Neural progenitor cell (in vitro differentiated cells): ENCODE measurements around the gene RPS19. TPM values are rescaled to one million over a fixed set of nuclear protein-coding genes. Genes with fewer than 3 reads are reported as not detected.

Experiments
- DNase-seq: peaks from one replicate; pipeline ENCODE4 v3.0.0-alpha.2; 2016; ENCODE audit warnings: low spot score
- H2AFZ ChIP-seq: fragments of 200-600 bp; sonication (generic); replicated peaks from 2 replicates; pipeline ENCODE4 v1.6.1; 2016; ENCODE audit warnings: antibody characterized with exemption
- H3F3A ChIP-seq: fragments of 200-600 bp; sonication (generic); 2 replicates; pipeline ENCODE4 v1.6.1; 2016; ENCODE audit warnings: antibody characterized with exemption, low read depth
- H3K27ac ChIP-seq: fragments of 200-600 bp; sonication (generic); 2 replicates; pipeline ENCODE4 v1.5.1; 2016; ENCODE audit warnings: mild to moderate bottlenecking
- H3K27me3 ChIP-seq: fragments of 200-600 bp; sonication (generic); 2 replicates; pipeline ENCODE4 v1.6.1; 2016; ENCODE audit warnings: mild to moderate bottlenecking, moderate library complexity
- H3K36me3 ChIP-seq: fragments of 200-600 bp; sonication (generic); 2 replicates; pipeline ENCODE4 v1.5.1; 2016
- H3K4me1 ChIP-seq: fragments of 200-600 bp; sonication (generic); 2 replicates; pipeline ENCODE4 v1.6.1; 2016; ENCODE audit warnings: mixed run types
- H3K4me2 ChIP-seq: fragments of 200-600 bp; sonication (generic); 2 replicates; pipeline ENCODE4 v1.6.1; 2016
- H3K4me3 ChIP-seq: fragments of 200-600 bp; sonication (generic); 2 replicates; pipeline ENCODE4 v1.5.1; 2016
- H3K79me2 ChIP-seq: fragments of 200-600 bp; sonication (generic); 2 replicates; pipeline ENCODE4 v1.6.1; 2016; ENCODE audit warnings: low read depth
- H3K9ac ChIP-seq: fragments of 200-600 bp; sonication (generic); 2 replicates; pipeline ENCODE4 v1.6.1; 2016
- H3K9me3 ChIP-seq: fragments of 200-600 bp; sonication (generic); 2 replicates; pipeline ENCODE4 v1.5.1; 2016; ENCODE audit warnings: low read depth
- H4K20me1 ChIP-seq: fragments of 200-600 bp; sonication (generic); 2 replicates; pipeline ENCODE4 v1.6.1; 2016; ENCODE audit warnings: low read depth
- H3K27ac Mint-ChIP-seq: 3 replicates; pipeline ENCODE4 v1.8.0; 2021; ENCODE audit warnings: mixed read lengths
- H3K27me3 Mint-ChIP-seq: 2 replicates; pipeline ENCODE4 v1.8.0; 2022; ENCODE audit warnings: low read depth, mild to moderate bottlenecking, inconsistent platforms, moderate library complexity, mixed read lengths; ENCODE audit not compliant: insufficient read depth
- H3K36me3 Mint-ChIP-seq: 3 replicates; pipeline ENCODE4 v1.8.0; 2021; ENCODE audit warnings: mixed read lengths
- H3K4me1 Mint-ChIP-seq: 3 replicates; pipeline ENCODE4 v1.8.0; 2021; ENCODE audit warnings: mixed read lengths
- H3K4me3 Mint-ChIP-seq: 3 replicates; pipeline ENCODE4 v1.8.0; 2021; ENCODE audit warnings: mild to moderate bottlenecking, moderate library complexity, mixed read lengths
- H3K9me3 Mint-ChIP-seq: 3 replicates; pipeline ENCODE4 v1.8.0; 2020; ENCODE audit warnings: mixed read lengths
- EZH2 ChIP-seq: fragments of 200-600 bp; sonication (generic); IDR thresholded peaks from 2 replicates; pipeline ENCODE4 v1.6.1; 2017; ENCODE audit warnings: antibody characterized with exemption, mild to moderate bottlenecking, moderate library complexity
- EZH2phosphoT487 ChIP-seq: fragments of 200-600 bp; sonication (generic); IDR thresholded peaks from 2 replicates; pipeline ENCODE4 v1.6.1; 2017; ENCODE audit warnings: antibody characterized with exemption
- total RNA-seq: library from RNA; depleted of rRNA; stranded (reverse); fragments of >200 nt; gene quantifications from 2 replicates; pipeline ENCODE4 v1.2.3, GENCODE V29; 2015; ENCODE audit warnings: low replicate concordance
- TF ChIP-seq, protein P1 (sequence below): fragments of 200-600 bp; sonication (generic); IDR thresholded peaks from 2 replicates; pipeline ENCODE4 v1.5.1; 2017; ENCODE audit warnings: antibody characterized with exemption, mild to moderate bottlenecking

Gene RPS19
- total RNA-seq, 1 donor from 2014 or later = 1,422 TPM

- no peaks in the 10 kb centered on the region for H3K9me3 ChIP-seq
- H3K4me3 ChIP-seq = no peak overlapping the region
- no peaks in the 10 kb centered on the region for H4K20me1 ChIP-seq
- no peak overlapping the region for H2AFZ ChIP-seq
- Mint-ChIP-seq H3K27me3 (peaks cover 22% of the 10 kb centered on the region), H3K9me3 (no peaks in the 10 kb centered on the region), H3K36me3 (no peaks in the 10 kb centered on the region), H3K27ac (no peak overlapping the region), H3K4me1 (no peaks in the 10 kb centered on the region), H3K4me3 (no peak overlapping the region)
- H3K79me2 ChIP-seq = no peaks in the 10 kb centered on the region
- no peaks in the 10 kb centered on the region for H3F3A ChIP-seq
- DNase-seq = no peak
- H3K4me2 ChIP-seq = no peak overlapping the region
- no peaks in the 10 kb centered on the region for H3K4me1 ChIP-seq
- TF ChIP-seq, protein P1, sequence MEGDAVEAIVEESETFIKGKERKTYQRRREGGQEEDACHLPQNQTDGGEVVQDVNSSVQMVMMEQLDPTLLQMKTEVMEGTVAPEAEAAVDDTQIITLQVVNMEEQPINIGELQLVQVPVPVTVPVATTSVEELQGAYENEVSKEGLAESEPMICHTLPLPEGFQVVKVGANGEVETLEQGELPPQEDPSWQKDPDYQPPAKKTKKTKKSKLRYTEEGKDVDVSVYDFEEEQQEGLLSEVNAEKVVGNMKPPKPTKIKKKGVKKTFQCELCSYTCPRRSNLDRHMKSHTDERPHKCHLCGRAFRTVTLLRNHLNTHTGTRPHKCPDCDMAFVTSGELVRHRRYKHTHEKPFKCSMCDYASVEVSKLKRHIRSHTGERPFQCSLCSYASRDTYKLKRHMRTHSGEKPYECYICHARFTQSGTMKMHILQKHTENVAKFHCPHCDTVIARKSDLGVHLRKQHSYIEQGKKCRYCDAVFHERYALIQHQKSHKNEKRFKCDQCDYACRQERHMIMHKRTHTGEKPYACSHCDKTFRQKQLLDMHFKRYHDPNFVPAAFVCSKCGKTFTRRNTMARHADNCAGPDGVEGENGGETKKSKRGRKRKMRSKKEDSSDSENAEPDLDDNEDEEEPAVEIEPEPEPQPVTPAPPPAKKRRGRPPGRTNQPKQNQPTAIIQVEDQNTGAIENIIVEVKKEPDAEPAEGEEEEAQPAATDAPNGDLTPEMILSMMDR = no peak
- TF ChIP-seq EZH2phosphoT487 (no peak), EZH2 (no peak)
- H3K27me3 ChIP-seq = peaks cover 58% of the 10 kb centered on the region
- no peak overlapping the region for H3K27ac ChIP-seq
- no peaks in the 10 kb centered on the region for H3K36me3 ChIP-seq
- H3K9ac ChIP-seq = no peak overlapping the region
Measured at GRCh38 chr19:41850381-41850780, 9.7 kb upstream of the RPS19 start.

- Histone ChIP-seq H3K9ac (no peak overlapping the region), H4K20me1 (no peaks in the 10 kb centered on the region), H3K27me3 (peaks cover 66% of the 10 kb centered on the region), H3K36me3 (no peaks in the 10 kb centered on the region), H3K27ac (no peak overlapping the region), H2AFZ (no peak overlapping the region), H3K4me2 (no peak overlapping the region), H3K79me2 (no peaks in the 10 kb centered on the region), H3K4me3 (no peak overlapping the region), H3F3A (no peaks in the 10 kb centered on the region), H3K4me1 (no peaks in the 10 kb centered on the region), H3K9me3 (no peaks in the 10 kb centered on the region)
- no peak for DNase-seq
- Mint-ChIP-seq H3K4me1 (no peaks in the 10 kb centered on the region), H3K27ac (no peak overlapping the region), H3K27me3 (peaks cover 22% of the 10 kb centered on the region), H3K9me3 (no peaks in the 10 kb centered on the region), H3K4me3 (no peak overlapping the region), H3K36me3 (no peaks in the 10 kb centered on the region)
- TF ChIP-seq, protein P1 = no peak
Measured at GRCh38 chr19:41851456-41851855, 8.6 kb upstream of the RPS19 start.

DNA sequence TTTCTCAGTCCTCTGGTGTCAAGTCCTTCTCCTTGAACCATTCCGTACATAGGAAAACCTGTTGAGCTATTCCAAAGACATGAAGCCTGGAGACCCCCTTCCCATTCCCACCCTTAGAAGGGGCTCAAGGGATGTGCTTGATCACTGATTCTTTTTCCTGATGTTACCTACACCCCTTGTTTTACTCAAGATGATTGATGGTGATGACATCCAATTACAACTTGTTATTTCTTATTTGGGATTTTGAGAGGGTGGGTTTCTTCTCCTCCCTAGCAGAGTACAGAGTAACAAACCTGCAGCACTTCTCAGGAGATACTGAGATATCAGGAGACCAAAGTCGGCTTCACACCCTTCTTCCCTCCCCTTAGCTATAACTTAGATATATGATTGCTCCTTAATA, 6.7 kb upstream of the RPS19 start:
- Histone ChIP-seq H3K9ac (no peak overlapping the region), H3K36me3 (no peaks in the 10 kb centered on the region), H3K4me3 (no peak overlapping the region), H3K27ac (no peak overlapping the region), H2AFZ (no peak overlapping the region), H4K20me1 (no peaks in the 10 kb centered on the region), H3K4me2 (no peak overlapping the region), H3F3A (no peaks in the 10 kb centered on the region), H3K79me2 (no peaks in the 10 kb centered on the region), H3K9me3 (no peaks in the 10 kb centered on the region), H3K27me3 (peaks cover 85% of the 10 kb centered on the region), H3K4me1 (no peaks in the 10 kb centered on the region)
- H3K27me3 Mint-ChIP-seq = peaks cover 22% of the 10 kb centered on the region
- H3K4me3 Mint-ChIP-seq = no peak overlapping the region
- H3K27ac Mint-ChIP-seq = no peak overlapping the region
- TF ChIP-seq EZH2 (no peak), EZH2phosphoT487 (no peak)
- no peaks in the 10 kb centered on the region for H3K9me3 Mint-ChIP-seq
- H3K36me3 Mint-ChIP-seq = no peaks in the 10 kb centered on the region
- H3K4me1 Mint-ChIP-seq = no peaks in the 10 kb centered on the region
- DNase-seq = no peak

DNA sequence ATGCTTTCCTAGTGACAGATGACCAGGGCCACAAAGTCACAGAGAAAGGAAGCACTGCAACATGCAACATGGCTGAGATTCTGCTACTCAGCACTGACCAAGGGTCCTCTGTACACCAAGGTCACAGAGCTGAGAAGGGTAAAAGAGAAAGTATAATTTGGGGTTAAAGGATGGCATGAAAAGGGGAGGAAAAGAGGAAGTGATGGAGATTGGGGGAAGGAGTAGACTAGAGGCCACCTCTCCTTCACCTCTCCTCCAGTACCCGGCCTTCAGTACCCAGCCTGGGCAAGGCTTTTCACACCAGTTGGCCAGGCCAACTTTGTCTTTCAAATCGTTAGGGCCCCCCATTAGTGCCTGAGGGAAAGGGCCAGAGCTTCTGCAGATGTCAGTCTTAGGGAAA, 6.3 kb upstream of the RPS19 start:
- Histone ChIP-seq H3K79me2 (no peaks in the 10 kb centered on the region), H3K4me1 (no peaks in the 10 kb centered on the region), H3K4me2 (no peak overlapping the region), H3K9me3 (no peaks in the 10 kb centered on the region), H4K20me1 (no peaks in the 10 kb centered on the region), H3F3A (peaks cover under 1% of the 10 kb centered on the region), H2AFZ (no peak overlapping the region), H3K27me3 (peaks cover 84% of the 10 kb centered on the region), H3K9ac (no peak overlapping the region), H3K27ac (no peak overlapping the region), H3K4me3 (no peak overlapping the region), H3K36me3 (no peaks in the 10 kb centered on the region)
- H3K36me3 Mint-ChIP-seq = no peaks in the 10 kb centered on the region
- no peaks in the 10 kb centered on the region for H3K4me1 Mint-ChIP-seq
- H3K27me3 Mint-ChIP-seq = peaks cover 19% of the 10 kb centered on the region
- H3K4me3 Mint-ChIP-seq = no peak overlapping the region
- no peak for TF ChIP-seq EZH2phosphoT487
- TF ChIP-seq, protein P1 = no peak
- TF ChIP-seq EZH2 = no peak
- no peak for DNase-seq
- no peak overlapping the region for H3K27ac Mint-ChIP-seq
- no peaks in the 10 kb centered on the region for H3K9me3 Mint-ChIP-seq
